Measurements from ENCODE around the gene PEX7.
"Not testable (repeated sequence)": the region's sequence is repeated elsewhere in the genome, so short reads cannot be mapped to it uniquely, and the experiment has no call there.

PEX7 gene

GRCh38 chr6:136958168-136958567, 135.8 kb downstream of the PEX7 start:
- no peak for DNase-seq

GRCh38 chr6:136959471-136959891, 137.1 kb downstream of the PEX7 start:
- no peak for DNase-seq

- DNase-seq = not testable (repeated sequence)
Observed at GRCh38 chr6:136959935-136960334, 137.5 kb downstream of the PEX7 start.

- no peak for DNase-seq
Observed at GRCh38 chr6:136960781-136961180, 138.4 kb downstream of the PEX7 start.

- no peak for DNase-seq
Observed at GRCh38 chr6:136961848-136962247, 139.5 kb downstream of the PEX7 start.

GRCh38 chr6:136962661-136963060, 140.3 kb downstream of the PEX7 start:
- no peak for DNase-seq

- no peak for DNase-seq
Observed at GRCh38 chr6:136963259-136963658, 140.9 kb downstream of the PEX7 start.
